GM12878 (cell line): ENCODE data around the gene TRRAP. TPM values are rescaled to one million over a fixed set of nuclear protein-coding genes. Genes with fewer than 3 reads are reported as not detected.

Experiments used
- ATAC-seq: fragments of 200-7000 bp; cut with Tn5 transposase; 3 replicates; pipeline ENCODE4 v1.9.1; 2020; ENCODE audit warnings: mild to moderate bottlenecking, moderate library complexity
- BruUV-seq: library from RNA; stranded (reverse); fragments of 400-500 nt; replicated peaks from 2 replicates; lab custom pipeline; 2021; lab: Mats Ljungman, UMichigan
- CTCF ChIA-PET: fragments of 300-600 bp; sonication (Branson Sonifier 250); formaldehyde crosslinking; extraction: SDS; loops from one replicate; lab custom pipeline; 2021; ENCODE audit warnings: inconsistent platforms; lab: Yijun Ruan, JAX
- POLR2A ChIA-PET: fragments of 350-600 bp; formaldehyde crosslinking; extraction: SDS; loops from one replicate; lab custom pipeline; 2021; ENCODE audit warnings: inconsistent platforms; lab: Charles Lee
- RAD21 ChIA-PET: fragments of 300-600 bp; sonication (Branson Sonifier 250); formaldehyde crosslinking; loops from one replicate; lab custom pipeline; 2023; ENCODE audit warnings: antibody characterized with exemption; ENCODE audit not compliant: unreplicated experiment; lab: Charles Lee
- SMC1A ChIA-PET: fragments of 300-600 bp; sonication (Branson Sonifier 250); formaldehyde crosslinking; loops from one replicate; lab custom pipeline; 2023; ENCODE audit not compliant: unreplicated experiment, uncharacterized antibody; lab: Charles Lee
- DNase-seq: peaks from one replicate; pipeline ENCODE4 v3.0.0-alpha.2; 2011; ENCODE audit warnings: low read depth, low spot score
- FAIRE-seq: peaks from 3 replicates; lab custom pipeline; 2011; peaks lifted over from hg19 to GRCh38; lab: Jason Lieb, UNC
- H2AFZ ChIP-seq: 2 replicates; pipeline ENCODE4 v1.6.0; 2011; ENCODE audit warnings: low read depth, low read length, control low read depth; ENCODE audit not compliant: control insufficient read depth
- H3K27ac ChIP-seq: 2 replicates; pipeline ENCODE4 v1.5.1; 2011; ENCODE audit warnings: control low read depth; ENCODE audit not compliant: control insufficient read depth, insufficient read depth
- H3K27me3 ChIP-seq, 2 experiments: replicated peaks in 1 of 2; 2 replicates each; pipeline versions ENCODE4 v1.6.0 to v1.6.1; 2011; ENCODE audit warnings: low read length in 1 of 2; ENCODE audit not compliant: control insufficient read depth in 2 of 2, insufficient read depth in 2 of 2
- H3K36me3 ChIP-seq, 2 experiments: 2 replicates each; pipeline ENCODE4 v1.5.1; 2011; ENCODE audit warnings: low read length in 1 of 2; ENCODE audit not compliant: control insufficient read depth in 2 of 2, insufficient read depth in 2 of 2
- H3K4me1 ChIP-seq: 2 replicates; pipeline ENCODE4 v1.6.1; 2011; ENCODE audit warnings: mild to moderate bottlenecking, low read length, moderate library complexity, mixed read lengths; ENCODE audit not compliant: control insufficient read depth, insufficient read depth
- H3K4me2 ChIP-seq: 2 replicates; pipeline ENCODE4 v1.6.0; 2011; ENCODE audit warnings: control low read depth; ENCODE audit not compliant: control insufficient read depth, insufficient read depth
- H3K4me3 ChIP-seq: fragments of 200-600 bp; sonication (generic); 2 replicates; pipeline ENCODE4 v1.5.1; 2016
- H3K79me2 ChIP-seq: 2 replicates; pipeline ENCODE4 v1.6.0; 2011; ENCODE audit warnings: low read length; ENCODE audit not compliant: control insufficient read depth, insufficient read depth
- H3K9ac ChIP-seq: 2 replicates; pipeline ENCODE4 v1.8.0; 2011; ENCODE audit warnings: low read length, control low read depth, mixed read lengths; ENCODE audit not compliant: control insufficient read depth, insufficient read depth
- H3K9me3 ChIP-seq: replicated peaks from 3 replicates; pipeline ENCODE4 v1.5.1; 2011; ENCODE audit warnings: mild to moderate bottlenecking, low read length; ENCODE audit not compliant: control insufficient read depth, insufficient read depth
- H4K20me1 ChIP-seq: 2 replicates; pipeline ENCODE4 v1.6.0; 2011; ENCODE audit not compliant: control insufficient read depth, insufficient read depth
- BMI1 ChIP-seq: fragments of 450-650 bp; IDR thresholded peaks from 2 replicates; pipeline ENCODE4 v1.6.1; 2016; ENCODE audit warnings: mild to moderate bottlenecking, moderate library complexity, borderline replicate concordance
- FOXM1 ChIP-seq: IDR thresholded peaks from 2 replicates; pipeline ENCODE4 v1.6.1; 2012; ENCODE audit warnings: low read depth, mild to moderate bottlenecking, inconsistent platforms, low read length, moderate library complexity
- KLF5 ChIP-seq: fragments of 450-650 bp; IDR thresholded peaks from 2 replicates; pipeline ENCODE4 v1.6.1; 2014; ENCODE audit warnings: mild to moderate bottlenecking; ENCODE audit not compliant: partially characterized antibody
- MEF2A ChIP-seq: IDR thresholded peaks from 2 replicates; pipeline ENCODE4 v1.6.1; 2011; ENCODE audit warnings: low read depth, mild to moderate bottlenecking, low read length, moderate library complexity; ENCODE audit not compliant: insufficient read depth
- RFX5 ChIP-seq: IDR thresholded peaks from 2 replicates; pipeline ENCODE4 v1.6.1; 2011; ENCODE audit warnings: low read depth, low read length, improper control_type of control experiment
- RUNX3 ChIP-seq: IDR thresholded peaks from 2 replicates; pipeline ENCODE4 v1.6.1; 2012; ENCODE audit warnings: low read length, inconsistent platforms
- SIX5 ChIP-seq: IDR thresholded peaks from 2 replicates; pipeline ENCODE4 v1.6.1; 2011; ENCODE audit warnings: mild to moderate bottlenecking, low read depth, low read length, moderate library complexity; ENCODE audit not compliant: severe bottlenecking
- SREBF2 ChIP-seq: IDR thresholded peaks from 2 replicates; pipeline ENCODE4 v1.6.1; 2012; ENCODE audit warnings: mild to moderate bottlenecking, low read length
- ZNF207 ChIP-seq: fragments of 450-650 bp; IDR thresholded peaks from 2 replicates; pipeline ENCODE4 v1.6.1; 2014; ENCODE audit warnings: antibody characterized with exemption, mild to moderate bottlenecking, borderline replicate concordance
- ZZZ3 ChIP-seq: IDR thresholded peaks from 2 replicates; pipeline ENCODE4 v1.6.1; 2011; ENCODE audit warnings: low read depth; ENCODE audit not compliant: control insufficient read depth, insufficient read length
- WGBS: methylation state at CpG from one replicate; pipeline ENCODE4 v1.1.6; 2016; ENCODE audit warnings: low lambda C conversion rate; ENCODE audit not compliant: insufficient replicate concordance, insufficient coverage; ENCODE audit errors: missing lambda C conversion rate; 5-methylcytosine and 5-hydroxymethylcytosine counted together
- in situ Hi-C: fragments of 300-500 bp; cut with MboI; formaldehyde crosslinking; loops from 9 replicates; pipeline ENCODE4 v1.14.3; 2018; ENCODE audit warnings: mixed read lengths
- intact Hi-C: fragments of 100-400 bp; cut with micrococcal nuclease; formaldehyde crosslinking; loops from one replicate; pipeline ENCODE4 v1.14.2; 2022; ENCODE audit not compliant: unreplicated experiment
- polyA plus RNA-seq, 11 experiments: library from polyadenylated mRNA; depleted of rRNA in 4 of 11; unstranded in 6 of 11; stranded (reverse) in 5 of 11; fragments of >200 nt; fragmentation: Nextera tagmentation in 4 of 11; fragmentation: Illumina TruSeq in 1 of 11; extraction: Ambion mirVana in 4 of 11; extraction: Trizol in 1 of 11; gene quantifications; 1 replicate in 1 of 11; 2 replicates in 10 of 11; pipeline versions ENCODE4 v1.2.1 to v1.2.3, GENCODE V29; 2011 to 2016; ENCODE audit warnings: inconsistent platforms in 2 of 11, missing spikeins in 2 of 11, low read depth in 1 of 11
- total RNA-seq, 4 experiments: library from RNA; depleted of rRNA in 3 of 4; stranded (reverse); fragments of >200 nt in 3 of 4; fragmentation: Illumina TruSeq in 1 of 4; extraction: Trizol in 1 of 4; gene quantifications; 2 replicates each; pipeline versions ENCODE4 v1.2.1 to v1.2.3, GENCODE V29; 2013 to 2021
- TF ChIP-seq, protein P1 (sequence below): fragments of 450-650 bp; IDR thresholded peaks from 2 replicates; pipeline ENCODE4 v1.6.1; 2014; ENCODE audit warnings: mild to moderate bottlenecking
- TF ChIP-seq, protein P2 (sequence below): fragments of 150-350 bp; IDR thresholded peaks from 2 replicates; pipeline ENCODE4 v1.6.1; 2016; ENCODE audit warnings: low read depth, low read length
- TF ChIP-seq, protein P3 (sequence below): fragments of 450-650 bp; conservative IDR thresholded peaks from 2 replicates; pipeline ENCODE4 v1.6.1; 2017; ENCODE audit warnings: mild to moderate bottlenecking, moderate library complexity

The TRRAP gene
- total and polyA plus RNA-seq, 10 of the 15 experiments (the other 5 are each of a cell fraction or from before 2014, with no cell fraction given): 1.1 to 39.3 (median 8.5) TPM

DNA sequence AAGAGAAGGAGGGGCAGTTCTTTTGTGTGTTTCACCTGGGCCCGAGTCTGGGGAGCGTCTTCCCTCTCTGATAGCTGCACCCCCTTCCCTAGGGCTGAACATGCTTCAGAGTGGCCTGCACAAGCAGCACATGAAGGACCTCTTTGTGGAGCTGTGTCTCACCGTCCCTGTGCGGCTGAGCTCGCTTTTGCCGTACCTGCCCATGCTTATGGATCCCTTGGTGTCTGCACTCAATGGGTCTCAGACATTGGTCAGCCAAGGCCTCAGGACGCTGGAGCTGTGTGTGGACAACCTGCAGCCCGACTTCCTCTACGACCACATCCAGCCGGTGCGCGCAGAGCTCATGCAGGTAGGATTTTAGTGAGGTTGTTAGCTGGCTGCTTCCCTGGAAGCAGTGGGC is 39.0 kb downstream of the TRRAP start:
- POLR2A ChIA-PET: no interaction called here
- H3K27ac ChIP-seq: no peak overlapping the region
- in situ Hi-C loops (no loop called here), intact Hi-C loops (no loop called here)
- H3K4me1 ChIP-seq: no peaks in the 10 kb centered on the region
- no TSS peak for BruUV-seq
- no peaks in the 10 kb centered on the region for H3K27me3 ChIP-seq
- no peak for DNase-seq
- H2AFZ ChIP-seq: no peak overlapping the region
- 98% methylated on average over 12 of the region's 12 CpGs for WGBS
- TF ChIP-seq RUNX3 (no peak), KLF5 (no peak), SIX5 (no peak), ZZZ3 (no peak), ZNF207 (no peak), MEF2A (no peak), RFX5 (no peak), FOXM1 (no peak), SREBF2 (no peak), BMI1 (no peak)
- TF ChIP-seq, protein P1, sequence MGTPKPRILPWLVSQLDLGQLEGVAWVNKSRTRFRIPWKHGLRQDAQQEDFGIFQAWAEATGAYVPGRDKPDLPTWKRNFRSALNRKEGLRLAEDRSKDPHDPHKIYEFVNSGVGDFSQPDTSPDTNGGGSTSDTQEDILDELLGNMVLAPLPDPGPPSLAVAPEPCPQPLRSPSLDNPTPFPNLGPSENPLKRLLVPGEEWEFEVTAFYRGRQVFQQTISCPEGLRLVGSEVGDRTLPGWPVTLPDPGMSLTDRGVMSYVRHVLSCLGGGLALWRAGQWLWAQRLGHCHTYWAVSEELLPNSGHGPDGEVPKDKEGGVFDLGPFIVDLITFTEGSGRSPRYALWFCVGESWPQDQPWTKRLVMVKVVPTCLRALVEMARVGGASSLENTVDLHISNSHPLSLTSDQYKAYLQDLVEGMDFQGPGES: no peak
- TF ChIP-seq, protein P2, sequence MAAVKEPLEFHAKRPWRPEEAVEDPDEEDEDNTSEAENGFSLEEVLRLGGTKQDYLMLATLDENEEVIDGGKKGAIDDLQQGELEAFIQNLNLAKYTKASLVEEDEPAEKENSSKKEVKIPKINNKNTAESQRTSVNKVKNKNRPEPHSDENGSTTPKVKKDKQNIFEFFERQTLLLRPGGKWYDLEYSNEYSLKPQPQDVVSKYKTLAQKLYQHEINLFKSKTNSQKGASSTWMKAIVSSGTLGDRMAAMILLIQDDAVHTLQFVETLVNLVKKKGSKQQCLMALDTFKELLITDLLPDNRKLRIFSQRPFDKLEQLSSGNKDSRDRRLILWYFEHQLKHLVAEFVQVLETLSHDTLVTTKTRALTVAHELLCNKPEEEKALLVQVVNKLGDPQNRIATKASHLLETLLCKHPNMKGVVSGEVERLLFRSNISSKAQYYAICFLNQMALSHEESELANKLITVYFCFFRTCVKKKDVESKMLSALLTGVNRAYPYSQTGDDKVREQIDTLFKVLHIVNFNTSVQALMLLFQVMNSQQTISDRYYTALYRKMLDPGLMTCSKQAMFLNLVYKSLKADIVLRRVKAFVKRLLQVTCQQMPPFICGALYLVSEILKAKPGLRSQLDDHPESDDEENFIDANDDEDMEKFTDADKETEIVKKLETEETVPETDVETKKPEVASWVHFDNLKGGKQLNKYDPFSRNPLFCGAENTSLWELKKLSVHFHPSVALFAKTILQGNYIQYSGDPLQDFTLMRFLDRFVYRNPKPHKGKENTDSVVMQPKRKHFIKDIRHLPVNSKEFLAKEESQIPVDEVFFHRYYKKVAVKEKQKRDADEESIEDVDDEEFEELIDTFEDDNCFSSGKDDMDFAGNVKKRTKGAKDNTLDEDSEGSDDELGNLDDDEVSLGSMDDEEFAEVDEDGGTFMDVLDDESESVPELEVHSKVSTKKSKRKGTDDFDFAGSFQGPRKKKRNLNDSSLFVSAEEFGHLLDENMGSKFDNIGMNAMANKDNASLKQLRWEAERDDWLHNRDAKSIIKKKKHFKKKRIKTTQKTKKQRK: no peak
- TF ChIP-seq, protein P3, sequence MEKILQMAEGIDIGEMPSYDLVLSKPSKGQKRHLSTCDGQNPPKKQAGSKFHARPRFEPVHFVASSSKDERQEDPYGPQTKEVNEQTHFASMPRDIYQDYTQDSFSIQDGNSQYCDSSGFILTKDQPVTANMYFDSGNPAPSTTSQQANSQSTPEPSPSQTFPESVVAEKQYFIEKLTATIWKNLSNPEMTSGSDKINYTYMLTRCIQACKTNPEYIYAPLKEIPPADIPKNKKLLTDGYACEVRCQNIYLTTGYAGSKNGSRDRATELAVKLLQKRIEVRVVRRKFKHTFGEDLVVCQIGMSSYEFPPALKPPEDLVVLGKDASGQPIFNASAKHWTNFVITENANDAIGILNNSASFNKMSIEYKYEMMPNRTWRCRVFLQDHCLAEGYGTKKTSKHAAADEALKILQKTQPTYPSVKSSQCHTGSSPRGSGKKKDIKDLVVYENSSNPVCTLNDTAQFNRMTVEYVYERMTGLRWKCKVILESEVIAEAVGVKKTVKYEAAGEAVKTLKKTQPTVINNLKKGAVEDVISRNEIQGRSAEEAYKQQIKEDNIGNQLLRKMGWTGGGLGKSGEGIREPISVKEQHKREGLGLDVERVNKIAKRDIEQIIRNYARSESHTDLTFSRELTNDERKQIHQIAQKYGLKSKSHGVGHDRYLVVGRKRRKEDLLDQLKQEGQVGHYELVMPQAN: no peak
- TF ChIP-seq, all 136 proteins: peak for 0
- no peaks in the 10 kb centered on the region for H3K79me2 ChIP-seq
- no peak overlapping the region for H3K9ac ChIP-seq
- H4K20me1 ChIP-seq: no peaks in the 10 kb centered on the region
- H3K36me3 ChIP-seq: peaks cover 20 to 27% of the 10 kb centered on the region in 2 experiments
- CTCF ChIA-PET: no interaction called here
- no peaks in the 10 kb centered on the region for H3K9me3 ChIP-seq
- H3K4me2 ChIP-seq: no peak overlapping the region
- no peak overlapping the region for H3K4me3 ChIP-seq
- RAD21 ChIA-PET: no interaction called here
- no peak for FAIRE-seq
- SMC1A ChIA-PET: no interaction called here
- ATAC-seq: no peak
